GM18499 (cell line): ENCODE measurements around the gene C12orf56.
"Not testable (repeated sequence)": the region's sequence is repeated elsewhere in the genome, so short reads cannot be mapped to it uniquely, and the experiment has no call there.

Experiments used
- ATAC-seq: cut with Tn5 transposase; IDR thresholded peaks from one replicate; pipeline ENCODE4 v1.9.1; 2021; ENCODE audit warnings: moderate number of reproducible peaks; ENCODE audit not compliant: insufficient read depth, unreplicated experiment

Gene C12orf56

GRCh38 chr12:64252681-64253080 is 137.9 kb downstream of the C12orf56 start:
- ATAC-seq: no peak

- no peak for ATAC-seq
Observed at GRCh38 chr12:64243809-64244208, 146.7 kb downstream of the C12orf56 start.

- no peak for ATAC-seq
Observed at GRCh38 chr12:64240781-64241180, 149.8 kb downstream of the C12orf56 start.

GRCh38 chr12:64237382-64237781 is 153.2 kb downstream of the C12orf56 start:
- ATAC-seq: no peak

GRCh38 chr12:64236549-64236948 is 154.0 kb downstream of the C12orf56 start:
- no peak for ATAC-seq

DNA sequence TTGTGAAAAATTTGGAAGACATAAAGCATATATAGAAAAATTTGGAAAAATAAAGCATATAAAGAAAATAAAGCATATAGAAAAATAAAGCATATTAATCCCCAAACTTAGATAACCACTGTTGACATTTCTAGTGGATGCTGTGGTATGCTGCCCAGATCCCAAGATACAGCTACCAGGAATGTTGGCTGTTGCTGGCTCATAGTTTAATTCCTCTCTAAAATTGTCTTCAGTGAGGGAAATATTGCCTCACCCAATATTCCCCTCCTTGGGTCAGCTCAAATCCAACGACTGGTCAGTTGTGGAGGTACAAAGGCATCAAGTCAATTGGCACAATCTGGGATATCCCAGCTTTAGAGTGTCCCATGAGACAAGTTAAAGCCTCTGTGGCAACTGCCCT is 158.4 kb downstream of the C12orf56 start:
- ATAC-seq: no peak

DNA sequence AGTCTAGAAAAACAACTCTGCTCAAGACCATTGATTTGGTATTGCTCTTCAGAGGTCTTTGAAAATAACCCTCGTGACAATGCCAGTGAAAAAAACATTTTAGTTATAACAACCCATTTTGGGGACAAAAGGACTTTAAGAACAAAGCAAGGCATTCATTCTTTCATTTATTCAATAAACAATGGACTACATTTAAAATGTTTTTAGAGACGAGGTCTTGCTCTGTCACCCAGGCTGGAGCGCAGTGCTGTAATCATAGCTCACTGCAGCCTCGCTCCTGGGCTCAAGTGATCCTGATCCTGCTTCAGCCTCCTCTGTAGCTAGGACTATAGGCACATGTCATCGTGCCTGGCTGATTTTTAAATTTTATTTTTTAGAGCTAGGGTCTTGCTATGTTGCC is 160.8 kb downstream of the C12orf56 start:
- ATAC-seq: no peak

DNA sequence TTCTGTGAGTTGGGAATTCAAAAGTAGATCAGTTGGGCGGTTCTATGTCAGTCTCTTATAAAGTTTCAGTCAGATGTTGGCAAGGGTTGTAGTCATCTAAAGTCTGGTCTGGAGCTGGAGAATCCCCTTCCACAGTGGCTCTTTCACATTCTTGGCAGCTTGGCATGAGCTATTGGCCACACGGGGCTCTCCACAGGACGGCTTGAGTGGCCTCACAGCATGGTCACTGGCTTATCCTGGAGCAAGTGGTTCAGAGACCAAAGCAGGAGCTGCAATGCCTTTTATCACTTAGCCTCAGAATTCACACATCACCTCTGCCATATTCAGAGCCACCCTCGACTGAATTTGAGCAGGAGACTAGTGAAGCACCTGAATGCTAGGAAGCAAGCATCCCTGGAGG is 161.3 kb downstream of the C12orf56 start:
- no peak for ATAC-seq

GRCh38 chr12:64225626-64226025 is 164.9 kb downstream of the C12orf56 start:
- ATAC-seq: no peak

DNA sequence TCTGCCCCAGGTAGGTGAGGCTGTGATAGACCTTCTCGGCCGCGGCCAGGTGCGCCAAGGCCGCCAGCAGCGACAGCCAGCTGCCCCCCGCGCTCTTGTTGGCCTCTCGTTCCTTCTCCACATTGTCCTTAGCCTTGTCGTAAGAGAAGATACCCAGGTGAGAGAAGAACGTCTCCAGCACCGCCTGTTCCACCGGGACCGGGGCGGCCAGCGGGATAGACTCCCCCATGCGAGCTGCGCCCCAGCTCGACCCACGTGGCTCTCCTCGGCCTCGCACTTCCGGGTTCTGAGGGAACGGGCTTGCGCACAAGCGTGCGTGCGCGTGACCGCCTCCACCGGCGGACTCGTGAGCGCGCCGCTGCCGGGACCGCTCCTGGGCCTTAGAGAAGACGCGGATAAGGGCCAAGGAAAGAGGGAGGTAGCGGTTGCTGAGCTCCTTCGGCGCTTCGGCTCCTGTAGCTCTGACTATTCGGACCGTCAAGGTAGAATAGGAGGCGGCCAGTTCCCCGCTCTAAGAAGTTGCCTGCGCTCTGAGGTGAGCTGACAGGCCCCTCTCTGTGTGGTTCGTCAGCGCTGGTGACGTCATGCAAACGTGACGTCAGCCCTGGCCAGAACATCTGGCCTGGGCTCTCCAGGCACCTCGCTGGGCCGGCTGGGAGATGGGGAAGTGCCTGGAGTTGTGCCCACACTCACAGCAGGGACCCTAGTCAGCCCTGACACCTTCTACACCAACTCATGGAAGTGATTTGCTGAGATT is 168.4 kb downstream of the C12orf56 start, which contains the start of gene KICS2:
TSS of gene KICS2 (minus strand) at position 288 of the 757 bp plus-strand sequence. CDS start at position 229, 59 bp downstream.
- ATAC-seq: peak; percentile 88

DNA sequence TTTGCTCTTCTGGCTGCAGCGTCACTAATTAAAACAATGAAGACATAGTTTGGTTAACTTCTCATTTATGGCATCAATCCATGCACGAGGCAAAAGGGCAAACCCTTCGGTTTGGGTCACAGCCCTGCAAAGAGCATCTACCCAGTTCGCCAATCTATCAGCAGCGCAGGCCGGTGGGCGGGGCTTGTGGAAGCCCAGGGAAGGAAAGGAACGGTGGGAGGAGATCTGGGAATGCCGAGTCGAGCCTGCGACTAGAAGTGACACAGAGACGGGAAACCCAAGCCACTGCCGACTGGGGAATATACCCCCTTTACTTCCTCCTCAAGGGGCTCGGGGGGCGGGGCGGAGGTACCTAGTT is 168.9 kb downstream of the C12orf56 start:
- peak; percentile 12 for ATAC-seq

DNA sequence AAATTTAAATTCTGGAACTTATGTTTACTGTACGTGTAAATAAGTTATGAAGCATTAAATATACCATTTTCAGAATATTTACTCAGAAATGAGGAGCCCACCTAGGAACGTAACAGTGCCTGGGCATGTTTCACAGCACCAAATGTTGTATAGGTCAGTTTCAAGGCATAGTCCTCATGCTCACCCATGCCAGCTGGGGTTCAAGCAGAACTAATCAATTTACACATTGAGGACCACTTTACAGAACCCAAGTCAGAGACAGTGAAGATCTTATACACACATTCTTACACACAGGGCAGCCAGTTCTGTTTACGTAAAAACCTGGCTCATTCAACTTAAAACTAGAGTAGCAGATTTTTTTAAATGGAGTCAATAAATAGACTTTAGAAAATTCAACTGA is 170.5 kb downstream of the C12orf56 start:
- ATAC-seq: no peak

GRCh38 chr12:64219145-64219544 is 171.4 kb downstream of the C12orf56 start:
- no peak for ATAC-seq

DNA sequence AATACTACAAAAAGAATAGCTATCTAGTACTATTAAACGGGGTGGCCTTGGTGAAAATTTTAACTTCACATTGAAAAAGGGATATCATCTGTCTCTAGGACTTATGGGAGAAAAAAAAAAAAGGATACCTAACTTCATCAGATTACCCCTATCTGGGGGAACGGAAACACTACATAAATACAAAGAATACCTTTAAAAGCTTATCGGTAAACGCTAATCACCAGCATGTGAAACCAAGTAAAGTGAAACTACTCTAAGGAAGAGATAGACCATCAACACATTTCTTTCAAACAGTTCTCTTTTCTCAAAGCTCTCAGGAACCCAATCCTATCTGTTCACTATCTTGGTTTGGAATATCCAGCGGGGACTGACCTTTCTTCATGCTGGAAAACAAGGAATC is 172.0 kb downstream of the C12orf56 start:
- no peak for ATAC-seq

DNA sequence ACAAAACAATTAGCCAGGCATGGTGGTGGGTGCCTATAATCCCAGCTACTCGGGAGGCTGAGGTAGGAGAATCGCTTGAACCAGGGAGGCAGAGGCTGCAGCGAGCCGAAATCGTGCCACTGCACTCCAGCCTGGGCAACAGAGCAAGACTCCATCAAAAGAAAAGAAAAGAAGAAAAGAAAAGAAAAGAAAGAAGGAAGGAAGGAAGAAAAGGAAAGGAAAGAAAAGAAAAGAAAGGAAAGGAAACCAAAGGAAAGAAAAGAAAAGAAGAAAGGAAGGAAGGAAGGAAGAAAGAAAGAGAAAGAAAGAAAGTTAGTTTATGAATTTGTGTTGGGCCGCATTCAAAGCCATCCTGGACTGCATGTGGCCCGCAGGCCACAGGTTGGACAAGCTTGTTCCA is 172.9 kb downstream of the C12orf56 start:
- not testable (repeated sequence) for ATAC-seq

- no peak for ATAC-seq
Observed at GRCh38 chr12:64216239-64216638, 174.3 kb downstream of the C12orf56 start.
